Measurements from ENCODE around the gene KIR2DL1. TPM values are rescaled to one million over a fixed set of nuclear protein-coding genes. Genes with fewer than 3 reads are reported as not detected.
"Not testable (repeated sequence)": the region's sequence is repeated elsewhere in the genome, so short reads cannot be mapped to it uniquely, and the experiment has no call there.

Gene KIR2DL1
- polyA plus RNA-seq, 3 donors = 0.12 TPM; not detected in 2

DNA sequence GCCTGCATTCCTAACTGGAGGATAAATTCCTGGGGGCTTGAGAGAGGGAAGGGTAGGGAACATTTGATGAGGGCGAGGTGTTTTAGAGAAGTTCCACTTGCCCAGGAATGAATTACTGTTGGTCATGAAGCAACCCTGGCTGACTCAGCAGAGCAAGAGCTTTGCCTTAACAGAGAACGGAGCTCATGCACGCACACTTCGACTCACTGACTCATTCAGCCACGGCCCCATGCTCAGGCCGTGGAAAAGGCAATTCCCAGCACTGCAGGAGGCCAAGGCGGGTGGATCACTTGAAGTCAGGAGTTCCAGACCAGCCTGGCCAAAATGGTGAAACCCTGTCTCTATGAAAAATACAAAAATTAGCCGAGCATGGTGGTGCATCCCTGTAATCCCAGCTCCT, 5.4 kb upstream of the KIR2DL1 start:
- not testable (repeated sequence) for DNase-seq (ENCODE audit: extremely low read depth in 1 of 11, low read depth in 9 of 11, low spot score in 4 of 11)

DNA sequence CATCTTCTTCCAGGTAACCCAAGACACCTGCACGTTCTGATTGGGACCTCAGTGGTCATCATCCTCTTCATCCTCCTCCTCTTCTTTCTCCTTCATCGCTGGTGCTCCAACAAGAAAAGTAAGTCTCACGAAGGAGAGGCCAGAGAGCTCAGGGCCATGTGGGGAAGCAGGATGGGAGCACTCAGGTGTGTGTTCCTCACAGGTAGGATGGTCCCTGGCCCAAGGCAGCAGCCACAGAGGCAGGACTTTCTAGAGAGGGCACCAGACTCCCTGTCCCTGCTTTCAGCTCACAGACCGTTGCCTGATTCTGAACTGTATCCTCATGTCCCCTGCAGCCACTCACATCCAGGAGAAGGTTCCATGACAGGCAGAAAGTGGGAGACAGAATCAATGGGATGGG, 3.1 kb upstream of the KIR2DL1 start:
- not testable (repeated sequence) for DNase-seq (ENCODE audit: extremely low read depth in 1 of 11, low read depth in 9 of 11, low spot score in 4 of 11)

DNA sequence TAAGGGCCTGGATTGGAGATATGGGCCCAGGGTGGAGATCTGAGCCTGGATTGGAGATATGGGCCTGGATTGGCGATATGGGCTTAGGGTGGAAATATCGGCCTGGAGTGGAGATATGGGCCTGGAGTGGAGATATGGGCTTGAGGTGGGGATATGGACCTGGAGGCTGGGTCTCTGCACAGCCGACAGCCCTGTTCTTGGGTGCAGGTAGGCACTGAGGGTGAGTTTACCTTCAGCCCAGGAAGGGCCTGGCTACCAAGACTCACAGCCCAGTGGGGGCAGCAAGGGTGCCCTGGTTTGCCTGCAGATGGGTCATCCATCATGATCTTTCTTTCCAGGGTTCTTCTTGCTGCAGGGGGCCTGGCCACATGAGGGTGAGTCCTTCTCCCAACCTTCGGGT, 918 bp downstream of the KIR2DL1 start:
- not testable (repeated sequence) for DNase-seq (ENCODE audit: extremely low read depth in 1 of 11, low read depth in 9 of 11, low spot score in 4 of 11)

DNA sequence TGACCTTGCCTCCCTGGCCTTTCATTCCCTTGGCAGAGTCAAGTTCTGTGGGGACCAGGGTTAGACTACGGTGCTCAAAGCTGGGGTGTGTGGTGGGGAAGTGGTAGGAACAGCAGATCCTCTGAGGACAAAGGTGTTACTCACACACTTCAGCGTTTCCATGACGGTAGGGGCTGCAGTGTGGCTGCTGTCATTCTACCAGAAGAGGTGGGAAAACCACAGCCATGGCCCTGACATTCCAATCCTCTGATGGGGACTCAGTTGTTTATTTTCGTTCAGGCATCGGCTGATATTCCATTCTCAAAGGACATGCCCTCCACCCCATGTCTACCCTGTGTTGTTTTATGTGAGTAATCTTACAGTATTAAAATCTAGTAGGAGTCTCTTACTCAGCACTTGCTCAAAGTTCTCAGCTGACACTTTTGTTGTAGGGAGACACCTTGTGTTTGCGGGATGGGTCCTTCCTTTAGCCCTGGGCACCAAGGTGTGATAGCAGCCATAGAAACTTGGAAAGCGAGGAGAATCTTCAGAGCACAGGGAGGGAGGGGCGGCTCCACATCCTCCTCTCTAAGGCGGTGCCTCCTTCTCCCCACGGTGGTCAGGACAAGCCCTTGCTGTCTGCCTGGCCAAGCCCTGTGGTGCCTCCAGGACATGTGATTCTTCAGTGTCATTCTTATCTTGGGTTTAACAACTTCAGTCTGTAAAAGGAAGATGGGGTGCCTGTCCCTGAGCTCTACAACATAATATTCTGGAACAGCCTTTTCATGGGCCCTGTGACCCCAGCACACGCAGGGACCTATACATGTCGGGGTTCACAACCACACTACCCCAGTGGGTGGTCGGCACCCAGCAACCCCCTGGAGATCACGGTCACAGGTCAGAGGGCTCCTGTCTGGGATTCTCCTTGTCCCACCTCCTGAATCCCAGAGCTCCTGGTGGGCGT, 1.7 kb downstream of the KIR2DL1 start:
- not testable (repeated sequence) for DNase-seq (ENCODE audit: extremely low read depth in 1 of 11, low read depth in 9 of 11, low spot score in 4 of 11)

DNA sequence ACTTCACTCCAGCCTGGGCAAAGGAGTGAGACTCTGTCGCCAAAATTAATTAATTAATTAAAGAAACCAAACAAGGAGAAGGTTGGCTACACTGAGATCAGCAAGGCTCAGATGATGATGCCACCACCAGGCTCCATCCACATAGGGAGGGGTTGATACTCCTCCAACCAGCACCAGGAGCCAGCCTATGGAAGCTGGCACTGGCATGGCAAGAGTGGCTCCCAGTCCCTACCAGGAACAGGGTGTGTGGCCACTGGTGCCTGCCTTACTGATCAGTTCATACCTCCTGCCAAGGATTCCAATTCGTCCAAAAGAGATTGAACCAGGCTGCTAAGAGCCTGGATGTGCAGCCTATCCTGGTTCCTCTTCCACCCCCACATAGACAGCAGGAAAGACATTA, 3.1 kb downstream of the KIR2DL1 start:
- DNase-seq (ENCODE audit: extremely low read depth in 1 of 11, low read depth in 9 of 11, low spot score in 4 of 11) = not testable (repeated sequence)

DNA sequence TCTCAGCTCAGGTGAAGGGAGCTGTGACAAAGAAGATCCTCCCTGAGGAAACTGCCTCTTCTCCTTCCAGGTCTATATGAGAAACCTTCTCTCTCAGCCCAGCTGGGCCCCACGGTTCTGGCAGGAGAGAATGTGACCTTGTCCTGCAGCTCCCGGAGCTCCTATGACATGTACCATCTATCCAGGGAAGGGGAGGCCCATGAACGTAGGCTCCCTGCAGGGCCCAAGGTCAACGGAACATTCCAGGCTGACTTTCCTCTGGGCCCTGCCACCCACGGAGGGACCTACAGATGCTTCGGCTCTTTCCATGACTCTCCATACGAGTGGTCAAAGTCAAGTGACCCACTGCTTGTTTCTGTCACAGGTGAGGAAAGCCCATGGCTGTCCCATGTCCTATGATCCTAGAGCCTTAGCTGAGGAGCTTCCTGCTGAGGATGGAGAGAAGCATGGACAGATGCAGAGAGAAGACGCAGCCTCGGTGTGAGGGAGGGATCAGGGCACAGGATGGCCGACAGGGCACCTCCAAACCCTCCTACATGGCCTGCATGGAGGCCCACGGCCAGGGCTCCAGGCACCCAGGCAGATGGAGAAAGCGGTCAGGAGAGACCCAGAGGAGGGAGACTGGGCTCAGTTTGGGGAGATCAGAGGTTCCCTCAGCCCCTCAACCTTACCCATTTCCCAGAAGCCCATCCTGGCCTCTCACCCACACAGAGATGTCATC, 5.7 kb downstream of the KIR2DL1 start:
- DNase-seq (ENCODE audit: extremely low read depth in 1 of 11, low read depth in 9 of 11, low spot score in 4 of 11) = not testable (repeated sequence)

DNA sequence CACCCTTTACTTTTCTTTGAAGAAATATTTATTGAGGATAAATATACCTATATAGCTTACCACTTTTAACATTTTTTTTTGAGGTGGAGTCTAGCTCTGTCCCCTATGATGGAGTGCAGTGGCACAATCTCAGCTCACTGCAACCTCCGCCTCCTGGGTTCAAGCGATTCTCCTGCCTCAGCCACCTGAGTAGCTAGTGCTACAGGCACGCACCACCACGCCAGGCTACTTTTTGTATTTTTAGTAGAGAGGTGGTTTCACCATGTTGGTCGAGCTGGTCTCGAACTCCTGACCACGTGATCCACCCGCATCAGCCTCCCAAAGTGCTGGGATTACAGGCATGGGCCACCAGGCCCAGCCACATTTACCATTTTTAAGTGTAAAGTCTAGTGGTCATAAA, 6.2 kb downstream of the KIR2DL1 start:
- not testable (repeated sequence) for DNase-seq (ENCODE audit: extremely low read depth in 1 of 11, low read depth in 9 of 11, low spot score in 4 of 11)

DNA sequence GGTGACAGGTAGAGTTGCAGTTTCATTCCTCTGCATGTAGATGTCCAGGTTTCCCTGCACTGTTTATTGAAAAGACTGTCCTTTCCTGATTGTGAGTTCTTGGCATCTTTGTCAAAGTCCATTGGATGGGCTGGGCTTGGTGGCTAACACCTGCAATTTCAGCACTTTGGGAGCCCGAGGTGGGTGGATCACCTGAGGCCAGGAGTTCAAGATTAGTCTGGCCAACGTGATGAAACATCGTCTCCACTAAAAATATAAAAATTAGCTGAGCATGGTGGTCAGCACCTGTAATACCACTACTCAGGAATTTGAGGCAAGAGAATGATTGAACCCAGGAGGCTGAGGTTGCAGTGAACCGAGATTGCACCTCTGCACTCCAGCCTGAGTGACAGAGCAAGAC, 8.3 kb downstream of the KIR2DL1 start:
- DNase-seq (ENCODE audit: extremely low read depth in 1 of 11, low read depth in 9 of 11, low spot score in 4 of 11) = not testable (repeated sequence)

DNA sequence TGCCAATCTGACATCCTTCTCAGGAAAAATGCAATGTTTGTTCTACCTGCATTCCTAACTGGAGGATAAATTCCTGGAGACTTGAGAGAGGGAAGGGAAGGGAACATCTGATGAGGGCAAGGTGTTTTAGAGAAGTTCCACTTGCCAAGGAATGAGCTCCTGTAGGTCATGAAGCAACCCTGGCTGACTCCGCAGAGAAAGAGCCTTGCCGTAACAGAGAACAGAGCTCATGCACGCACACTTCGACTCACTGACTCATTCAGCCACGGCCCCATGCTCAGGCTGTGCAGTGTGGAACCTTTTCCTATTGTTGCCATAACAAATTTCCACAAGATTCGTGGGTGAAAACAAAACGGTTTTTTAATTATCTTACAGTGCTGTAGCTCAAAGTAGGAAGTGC, 9.3 kb downstream of the KIR2DL1 start:
- not testable (repeated sequence) for DNase-seq (ENCODE audit: extremely low read depth in 1 of 11, low read depth in 9 of 11, low spot score in 4 of 11)

DNA sequence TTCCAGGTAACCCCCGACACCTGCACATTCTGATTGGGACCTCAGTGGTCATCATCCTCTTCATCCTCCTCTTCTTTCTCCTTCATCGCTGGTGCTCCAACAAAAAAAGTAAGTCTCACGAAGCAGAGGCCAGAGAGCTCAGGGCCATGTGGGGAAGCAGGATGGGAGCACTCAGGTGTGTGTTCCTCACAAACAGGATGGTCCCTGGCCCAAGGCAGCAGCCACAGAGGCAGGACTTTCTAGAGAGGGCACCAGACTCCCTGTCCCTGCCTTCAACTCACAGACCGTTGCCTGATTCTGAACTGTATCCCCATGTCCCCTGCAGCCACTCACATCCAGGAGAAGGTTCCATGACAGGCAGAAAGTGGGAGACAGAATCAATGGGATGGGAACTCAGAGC, 13.3 kb downstream of the KIR2DL1 start:
- not testable (repeated sequence) for DNase-seq (ENCODE audit: extremely low read depth in 1 of 11, low read depth in 9 of 11, low spot score in 4 of 11)

DNA sequence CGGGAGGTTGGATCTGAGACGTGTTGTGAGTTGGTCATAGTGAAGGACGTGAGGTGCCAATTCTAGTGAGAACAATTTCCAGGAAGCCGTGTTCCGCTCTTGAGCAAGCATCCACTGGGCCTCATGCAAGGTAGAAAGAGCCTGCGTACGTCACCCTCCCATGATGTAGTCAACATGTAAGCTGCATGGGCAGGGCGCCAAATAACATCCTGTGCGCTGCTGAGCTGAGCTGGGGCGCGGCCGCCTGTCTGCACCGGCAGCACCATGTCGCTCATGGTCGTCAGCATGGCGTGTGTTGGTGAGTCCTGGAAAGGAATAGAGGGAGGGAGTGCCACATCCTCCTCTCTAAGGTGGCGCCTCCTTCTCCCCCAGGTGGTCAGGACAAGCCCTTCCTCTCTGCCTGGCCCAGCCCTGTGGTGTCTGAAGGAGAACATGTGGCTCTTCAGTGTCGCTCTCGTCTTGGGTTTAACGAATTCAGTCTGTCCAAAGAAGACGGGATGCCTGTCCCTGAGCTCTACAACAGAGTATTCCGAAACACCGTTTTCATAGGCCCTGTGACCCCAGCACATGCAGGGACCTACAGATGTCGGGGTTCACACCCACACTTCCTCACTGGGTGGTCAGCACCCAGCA, 16.6 kb downstream of the KIR2DL1 start:
- not testable (repeated sequence) for DNase-seq (ENCODE audit: extremely low read depth in 1 of 11, low read depth in 9 of 11, low spot score in 4 of 11)

DNA sequence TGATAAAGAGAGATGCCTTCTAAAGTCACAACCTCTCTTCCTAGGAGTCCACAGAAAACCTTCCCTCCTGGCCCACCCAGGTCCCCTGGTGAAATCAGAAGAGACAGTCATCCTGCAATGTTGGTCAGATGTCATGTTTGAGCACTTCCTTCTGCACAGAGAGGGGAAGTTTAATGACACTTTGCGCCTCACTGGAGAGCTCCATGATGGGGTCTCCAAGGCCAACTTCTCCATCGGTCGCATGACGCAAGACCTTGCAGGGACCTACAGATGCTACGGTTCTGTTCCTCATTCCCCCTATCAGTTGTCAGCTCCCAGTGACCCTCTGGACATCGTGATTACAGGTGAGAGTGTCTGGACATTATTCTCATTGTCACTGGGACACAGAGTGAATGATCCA, 18.6 kb downstream of the KIR2DL1 start:
- DNase-seq (ENCODE audit: extremely low read depth in 1 of 11, low read depth in 9 of 11, low spot score in 4 of 11) = not testable (repeated sequence)

DNA sequence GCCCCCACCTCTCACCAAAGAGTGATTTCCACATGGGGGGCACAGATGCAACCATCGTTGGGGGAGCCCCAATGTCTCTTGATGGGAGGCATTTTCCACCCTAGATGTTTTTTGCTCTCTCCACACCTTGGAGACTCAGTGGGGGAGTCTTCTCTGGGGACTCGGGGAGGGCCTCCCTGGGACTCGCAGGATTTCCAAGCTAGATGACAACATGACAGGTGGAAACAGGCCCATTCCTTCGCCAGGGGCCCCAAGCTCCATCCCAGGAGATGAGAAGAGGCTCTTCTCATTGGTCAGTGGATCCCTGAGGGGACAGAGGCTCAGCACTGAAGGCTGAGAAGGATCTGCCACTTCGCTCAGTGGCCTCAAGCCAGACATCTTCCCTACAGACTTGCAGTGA, 21.1 kb downstream of the KIR2DL1 start:
- DNase-seq (ENCODE audit: extremely low read depth in 1 of 11, low read depth in 9 of 11, low spot score in 4 of 11) = no peak

DNA sequence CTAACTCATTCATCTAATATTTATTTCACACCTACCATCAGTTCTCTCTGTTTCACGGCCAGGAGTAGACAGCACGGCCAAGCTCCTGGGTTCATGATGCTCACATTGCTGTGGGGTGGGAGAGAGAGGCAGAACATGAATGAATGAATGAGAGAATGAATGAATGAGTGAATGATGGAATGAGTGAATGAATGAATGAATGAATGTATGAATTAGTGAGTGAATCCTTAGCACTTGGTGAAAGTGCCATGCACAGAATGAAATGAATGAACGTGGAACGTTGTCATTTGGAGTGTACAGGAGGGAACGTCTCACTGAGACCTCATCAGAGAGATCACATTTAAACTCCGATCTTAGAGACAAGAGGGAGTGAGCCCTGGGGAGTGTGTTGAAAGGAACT, 21.9 kb downstream of the KIR2DL1 start:
- DNase-seq (ENCODE audit: extremely low read depth in 1 of 11, low read depth in 9 of 11, low spot score in 4 of 11) = no peak

DNA sequence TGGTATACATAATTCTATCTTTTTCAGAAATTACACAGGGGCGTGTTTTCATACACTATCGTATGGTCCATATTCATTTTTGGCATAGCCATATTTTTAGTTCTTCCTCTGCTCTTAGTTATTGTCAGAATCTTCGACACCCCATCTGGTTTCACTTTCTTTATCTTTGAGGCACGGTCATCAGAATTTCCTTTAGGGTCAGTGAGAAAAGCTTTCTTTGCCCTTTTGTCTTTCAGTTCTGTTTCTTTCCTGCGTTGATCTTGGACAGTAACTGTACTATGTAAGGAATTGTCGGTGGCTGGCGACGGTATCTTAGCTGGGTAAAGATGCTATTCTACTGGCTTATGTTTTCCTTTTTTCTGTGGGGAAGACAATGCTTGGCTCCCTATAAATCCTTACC, 23.2 kb downstream of the KIR2DL1 start:
- DNase-seq (ENCODE audit: extremely low read depth in 1 of 11, low read depth in 9 of 11, low spot score in 4 of 11) = no peak

DNA sequence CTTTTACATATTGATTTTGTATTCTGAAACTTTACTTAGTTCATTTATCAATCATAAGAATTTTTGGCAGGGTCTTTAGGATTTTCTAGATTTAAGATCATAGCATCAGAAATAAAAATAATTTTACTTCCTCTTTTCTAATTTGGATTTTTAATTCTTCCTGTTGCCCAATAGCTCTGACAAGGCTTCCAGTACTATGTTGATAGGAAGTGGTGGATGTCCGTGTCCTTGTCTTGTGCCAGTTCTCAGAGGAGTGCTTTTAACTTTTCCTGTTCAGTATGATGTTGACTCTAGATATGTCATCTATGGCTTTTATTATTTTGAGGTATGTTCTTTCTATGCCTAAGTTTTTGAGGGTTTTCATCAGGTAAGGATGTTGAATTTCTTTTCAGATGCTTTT, 26.2 kb downstream of the KIR2DL1 start:
- no peak for DNase-seq (ENCODE audit: extremely low read depth in 1 of 11, low read depth in 9 of 11, low spot score in 4 of 11)

DNA sequence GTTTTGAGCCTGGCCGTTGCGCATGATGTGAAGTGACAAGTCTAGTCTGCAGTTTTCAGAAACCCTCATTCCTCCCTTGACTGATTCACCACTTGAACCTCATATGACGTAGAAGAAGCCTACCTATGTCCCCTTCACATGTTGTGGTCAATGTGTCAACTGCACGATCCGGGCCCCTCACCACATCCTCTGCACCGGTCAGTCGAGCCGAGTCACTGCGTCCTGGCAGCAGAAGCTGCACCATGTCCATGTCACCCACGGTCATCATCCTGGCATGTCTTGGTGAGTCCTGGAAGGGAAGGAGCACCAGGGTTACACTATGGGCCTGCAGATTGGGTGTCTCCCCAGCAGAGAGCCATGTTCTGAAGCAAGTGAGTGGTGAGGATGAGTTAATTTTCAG, 33.8 kb downstream of the KIR2DL1 start, which contains the start of gene KIR2DL4:
Gene KIR2DL4, plus strand, starts transcription at position 201 of the 400 bp plus-strand sequence. Its CDS starts 42 bp downstream, at position 243.
- DNase-seq (ENCODE audit: extremely low read depth in 1 of 11, low read depth in 9 of 11, low spot score in 4 of 11) = no peak

DNA sequence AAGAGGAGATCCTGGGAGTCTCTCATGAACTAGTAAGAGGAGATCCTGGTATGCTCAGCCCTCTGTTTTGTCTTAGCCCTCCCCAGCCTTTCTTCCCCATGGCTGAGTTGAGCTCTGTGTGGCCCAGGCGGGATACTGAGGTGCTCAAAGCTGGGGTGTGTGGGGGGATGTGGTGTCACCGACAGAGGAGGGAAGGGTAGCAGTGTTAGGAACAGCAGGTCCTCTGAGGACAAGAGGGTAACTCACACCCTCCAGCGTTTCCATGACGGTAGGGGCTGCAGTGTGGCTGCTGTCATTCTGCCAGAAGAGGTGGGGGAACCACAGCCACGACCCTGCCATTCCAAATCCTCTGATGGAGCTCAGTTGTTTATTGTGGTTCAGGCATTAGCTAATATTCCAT, 34.5 kb downstream of the KIR2DL1 start:
- DNase-seq (ENCODE audit: extremely low read depth in 1 of 11, low read depth in 9 of 11, low spot score in 4 of 11) = no peak

DNA sequence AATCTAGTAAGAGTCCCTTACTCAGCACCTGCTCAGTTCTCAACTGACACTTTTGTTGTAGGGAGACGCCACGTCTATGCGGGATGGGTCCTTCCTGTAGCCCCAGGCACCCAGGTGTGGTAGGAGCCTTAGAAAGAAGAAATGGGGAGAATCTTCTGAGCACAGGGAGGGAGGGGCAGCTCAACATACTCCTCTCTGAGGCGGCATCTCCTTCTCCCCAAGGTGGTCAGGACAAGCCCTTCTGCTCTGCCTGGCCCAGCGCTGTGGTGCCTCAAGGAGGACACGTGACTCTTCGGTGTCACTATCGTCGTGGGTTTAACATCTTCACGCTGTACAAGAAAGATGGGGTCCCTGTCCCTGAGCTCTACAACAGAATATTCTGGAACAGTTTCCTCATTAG, 35.0 kb downstream of the KIR2DL1 start:
- no peak for DNase-seq (ENCODE audit: extremely low read depth in 1 of 11, low read depth in 9 of 11, low spot score in 4 of 11)
